A549 treated with GW870086 at 1 μM for 4 hours (cell line): ENCODE measurements around the gene TRIM64. TPM values are rescaled to one million over a fixed set of nuclear protein-coding genes. Genes with fewer than 3 reads are reported as not detected.

Source experiments
- total RNA-seq: library from RNA; stranded (reverse); fragments of 200-300 nt; extraction: Qiagen RNA extraction; gene quantifications from 5 replicates; pipeline ENCODE4 v1.2.3, GENCODE V29; 2022; ENCODE audit warnings: low read depth

The TRIM64 gene, protein sequence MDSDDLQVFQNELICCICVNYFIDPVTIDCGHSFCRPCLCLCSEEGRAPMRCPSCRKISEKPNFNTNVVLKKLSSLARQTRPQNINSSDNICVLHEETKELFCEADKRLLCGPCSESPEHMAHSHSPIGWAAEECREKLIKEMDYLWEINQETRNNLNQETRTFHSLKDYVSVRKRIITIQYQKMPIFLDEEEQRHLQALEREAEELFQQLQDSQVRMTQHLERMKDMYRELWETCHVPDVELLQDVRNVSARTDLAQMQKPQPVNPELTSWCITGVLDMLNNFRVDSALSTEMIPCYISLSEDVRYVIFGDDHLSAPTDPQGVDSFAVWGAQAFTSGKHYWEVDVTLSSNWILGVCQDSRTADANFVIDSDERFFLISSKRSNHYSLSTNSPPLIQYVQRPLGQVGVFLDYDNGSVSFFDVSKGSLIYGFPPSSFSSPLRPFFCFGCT
- not detected in 5 replicates for total RNA-seq

GRCh38 chr11:89965737-89966136 lies at the start of gene TRIM64:
Gene TRIM64, plus strand, starts transcription at chr11:89966037. Its CDS starts 2,467 bp downstream, at chr11:89968504.

DNA sequence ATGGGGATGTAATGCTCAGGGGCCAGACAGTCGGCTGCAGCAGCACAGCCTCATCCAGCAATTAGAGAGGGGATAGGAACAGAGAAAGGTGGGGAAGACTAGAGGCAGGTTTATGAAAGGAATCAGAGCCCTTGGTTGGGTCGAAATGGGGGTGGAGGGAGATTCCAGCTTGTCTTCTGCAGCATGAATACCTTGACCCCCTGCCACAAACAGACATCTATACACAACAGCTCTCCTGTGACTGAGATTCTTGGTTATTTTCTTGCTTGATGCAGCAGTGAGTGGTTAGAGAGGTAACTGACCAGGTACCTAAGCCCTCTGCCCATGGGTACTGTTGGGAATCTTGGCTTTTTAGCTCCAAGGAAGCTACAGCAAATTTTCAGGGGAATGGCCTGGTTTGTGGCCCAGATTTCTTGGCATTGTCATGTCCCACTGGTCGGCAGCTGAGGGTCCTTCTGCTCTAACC lies 43.6 kb upstream of the TRIM64 start, which contains the start of gene TRIM49D1:
TRIM49D1 (minus strand) TSS at position 51 of the 466 bp plus-strand sequence. CDS start 4,535 bp downstream, outside the sequence.

DNA sequence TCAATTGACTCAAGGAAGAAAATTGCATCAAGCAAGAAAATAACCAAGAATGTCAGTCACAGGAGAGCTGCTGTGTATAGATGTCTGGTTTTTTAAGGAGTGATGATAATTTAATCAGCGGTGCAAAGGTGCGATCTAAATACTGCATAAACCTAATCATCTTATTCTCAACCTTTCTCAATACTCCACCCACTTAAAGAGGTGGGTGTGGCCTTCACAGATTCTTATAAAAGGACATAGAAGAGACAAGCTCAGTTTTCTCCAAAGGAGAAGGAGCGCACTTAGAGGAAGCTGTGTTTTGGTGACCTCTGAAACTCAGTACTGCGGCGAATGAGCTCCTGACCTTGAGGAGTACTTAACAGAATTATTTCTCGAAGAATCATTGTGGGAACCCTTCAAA lies 42.1 kb upstream of the TRIM64 start, which contains the start of gene TRIM49D2:
TRIM49D2 (plus strand) TSS at position 301 of the 400 bp plus-strand sequence. CDS start 2,698 bp downstream, outside the sequence.

Other genes with a start within 250 kb of the TRIM64 start
- 0.07 TPM in 1 of 5 replicates, not detected in the others for gene TRIM49, start 157.5 kb upstream of the TRIM64 start, total RNA-seq
- gene TRIM64B, start 87.5 kb upstream of the TRIM64 start, total RNA-seq = not detected in 5 replicates
- gene TRIM49D1, start 43.8 kb upstream of the TRIM64 start, total RNA-seq = 0.07 to 0.39 TPM (median 0.22 TPM) in 5 replicates
- gene TRIM49D2, start 42.0 kb upstream of the TRIM64 start, total RNA-seq = 0.19 to 0.23 TPM in 2 of 5 replicates, not detected in the others
- not detected in 5 replicates for gene TRIM49C, start 65.1 kb downstream of the TRIM64 start, total RNA-seq
- not detected in 5 replicates for gene UBTFL1, start 119.9 kb downstream of the TRIM64 start, total RNA-seq
- not detected in 5 replicates for gene NAALAD2, start 168.6 kb downstream of the TRIM64 start, total RNA-seq